Measurements from ENCODE around the gene PARD3.

DNA sequence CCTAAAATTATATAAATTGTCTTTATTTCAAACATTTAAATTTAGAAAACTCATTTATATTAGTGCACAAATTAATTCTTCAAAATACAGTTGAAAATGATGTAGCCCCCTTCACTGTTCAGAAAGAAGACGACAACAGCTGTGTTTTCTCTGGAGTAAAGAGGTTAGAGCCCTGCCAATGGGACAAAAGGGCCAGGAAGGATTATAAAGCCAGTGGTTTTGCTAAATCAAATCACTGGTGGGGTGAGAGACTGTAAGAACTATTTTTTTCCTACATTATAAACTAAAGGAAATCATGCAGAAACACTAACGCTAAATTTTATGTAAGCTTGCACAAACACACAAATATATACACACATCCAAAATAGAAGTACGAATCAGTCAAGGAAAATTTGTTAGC, 386.6 kb downstream of the PARD3 start:
- TF ChIP-seq EZH2phosphoT487 (IDR thresholded peaks at IDR 0.05; ENCODE audit: low read depth, severe bottlenecking, unreplicated experiment) = no peak
- TF ChIP-seq, protein P1, sequence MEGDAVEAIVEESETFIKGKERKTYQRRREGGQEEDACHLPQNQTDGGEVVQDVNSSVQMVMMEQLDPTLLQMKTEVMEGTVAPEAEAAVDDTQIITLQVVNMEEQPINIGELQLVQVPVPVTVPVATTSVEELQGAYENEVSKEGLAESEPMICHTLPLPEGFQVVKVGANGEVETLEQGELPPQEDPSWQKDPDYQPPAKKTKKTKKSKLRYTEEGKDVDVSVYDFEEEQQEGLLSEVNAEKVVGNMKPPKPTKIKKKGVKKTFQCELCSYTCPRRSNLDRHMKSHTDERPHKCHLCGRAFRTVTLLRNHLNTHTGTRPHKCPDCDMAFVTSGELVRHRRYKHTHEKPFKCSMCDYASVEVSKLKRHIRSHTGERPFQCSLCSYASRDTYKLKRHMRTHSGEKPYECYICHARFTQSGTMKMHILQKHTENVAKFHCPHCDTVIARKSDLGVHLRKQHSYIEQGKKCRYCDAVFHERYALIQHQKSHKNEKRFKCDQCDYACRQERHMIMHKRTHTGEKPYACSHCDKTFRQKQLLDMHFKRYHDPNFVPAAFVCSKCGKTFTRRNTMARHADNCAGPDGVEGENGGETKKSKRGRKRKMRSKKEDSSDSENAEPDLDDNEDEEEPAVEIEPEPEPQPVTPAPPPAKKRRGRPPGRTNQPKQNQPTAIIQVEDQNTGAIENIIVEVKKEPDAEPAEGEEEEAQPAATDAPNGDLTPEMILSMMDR (IDR thresholded peaks at IDR 0.05; ENCODE audit: poor library complexity) = no peak
- TF ChIP-seq EZH2 (IDR thresholded peaks at IDR 0.05; ENCODE audit: borderline replicate concordance) = no peak
